K562 (cell line): ENCODE measurements around the gene TBC1D5. TPM values are rescaled to one million over a fixed set of nuclear protein-coding genes. Genes with fewer than 3 reads are reported as not detected.
A peak's percentile ranks its signal among the peaks of the same experiment; 100 is the strongest.

ENCODE experiments used
- ATAC-seq: fragments of 200-7000 bp; cut with Tn5 transposase; 3 replicates; pipeline ENCODE4 v1.9.1; 2020; ENCODE audit warnings: moderate library complexity
- BruUV-seq: library from RNA; stranded (reverse); fragments of 400-500 nt; replicated peaks from 2 replicates; lab custom pipeline; 2021; lab: Mats Ljungman, UMichigan
- CTCF ChIA-PET: fragments of 300-600 bp; formaldehyde crosslinking; extraction: SDS; loops from one replicate; lab custom pipeline; 2021; ENCODE audit warnings: low intra/inter-chr PET ratio; lab: Yijun Ruan, JAX
- POLR2A ChIA-PET: fragments of 300-600, 350-650 bp; sonication (Branson Sonifier 250); formaldehyde crosslinking; extraction: SDS; loops from one replicate; lab custom pipeline; 2021; ENCODE audit warnings: antibody characterized with exemption, inconsistent platforms; lab: Yijun Ruan, JAX
- DNase-seq, 4 experiments: peaks; one replicate each; pipeline versions ENCODE4 v3.0.0 to v3.0.0-alpha.2; 2011 to 2018; ENCODE audit warnings: low spot score in 3 of 4, mixed read lengths in 3 of 4; ENCODE audit errors: extremely low read depth in 1 of 4
- FAIRE-seq: peaks from 2 replicates; lab custom pipeline; 2011; peaks lifted over from hg19 to GRCh38; lab: Jason Lieb, UNC
- H2AFZ ChIP-seq: 2 replicates; pipeline ENCODE4 v1.6.0; 2011; ENCODE audit warnings: low read depth, low read length, control low read depth, inconsistent platforms
- H3K27ac ChIP-seq: fragments of 200-600 bp; 3 replicates; pipeline ENCODE4 v1.8.0; 2011; ENCODE audit warnings: low read depth, mild to moderate bottlenecking, control low read depth, inconsistent platforms, low read length, moderate library complexity, mixed read lengths; ENCODE audit errors: extremely low read depth
- H3K27me3 ChIP-seq, 2 experiments: fragments of 300-600 bp in 1 of 2; 2 replicates in 1 of 2; 3 replicates in 1 of 2; pipeline versions ENCODE4 v1.6.0 to v1.8.0; 2011; ENCODE audit warnings: inconsistent platforms in 2 of 2, low read length in 2 of 2, mild to moderate bottlenecking in 1 of 2, mixed read lengths in 1 of 2, moderate library complexity in 1 of 2; ENCODE audit not compliant: control insufficient read depth in 2 of 2, insufficient read depth in 2 of 2
- H3K36me3 ChIP-seq: fragments of 300-600 bp; 3 replicates; pipeline ENCODE4 v1.8.0; 2011; ENCODE audit warnings: mild to moderate bottlenecking, low read length, inconsistent platforms; ENCODE audit not compliant: control insufficient read depth, insufficient read depth
- H3K4me1 ChIP-seq, 2 experiments: fragments of 200-600 bp in 1 of 2; replicated peaks in 1 of 2; 2 replicates in 1 of 2; 3 replicates in 1 of 2; pipeline versions ENCODE4 v1.5.1 to v1.8.0; 2011; ENCODE audit warnings: inconsistent platforms in 2 of 2, low read length in 2 of 2, mild to moderate bottlenecking in 1 of 2, mixed read lengths in 1 of 2, moderate library complexity in 1 of 2; ENCODE audit not compliant: control insufficient read depth in 2 of 2, insufficient read depth in 2 of 2
- H3K4me2 ChIP-seq: 2 replicates; pipeline ENCODE4 v1.6.1; 2011; ENCODE audit warnings: low read length, control low read depth, inconsistent platforms, mixed read lengths; ENCODE audit not compliant: insufficient read depth
- H3K4me3 ChIP-seq: fragments of 200-600 bp; sonication (generic), shearing (Covaris generic); 2 replicates; pipeline ENCODE4 v1.5.1; 2016; ENCODE audit warnings: control low read depth, inconsistent platforms
- H3K79me2 ChIP-seq: fragments of 200-600 bp; 3 replicates; pipeline ENCODE4 v1.8.0; 2011; ENCODE audit warnings: low read length, inconsistent platforms; ENCODE audit not compliant: control insufficient read depth, insufficient read depth
- H3K9ac ChIP-seq, 2 experiments: 2 replicates each; pipeline versions ENCODE4 v1.6.0 to v1.6.1; 2011; ENCODE audit warnings: low read depth in 2 of 2, low read length in 2 of 2, control low read depth in 1 of 2, inconsistent platforms in 1 of 2, mild to moderate bottlenecking in 1 of 2, mixed read lengths in 1 of 2; ENCODE audit not compliant: insufficient read depth in 1 of 2
- H3K9me1 ChIP-seq: one replicate; pipeline ENCODE4 v1.6.0; 2011; ENCODE audit warnings: inconsistent platforms, mild to moderate bottlenecking, low read length, moderate library complexity; ENCODE audit not compliant: control insufficient read depth, insufficient read depth
- H3K9me3 ChIP-seq: replicated peaks from 2 replicates; pipeline ENCODE4 v1.5.1; 2011; ENCODE audit warnings: low read depth, low read length, inconsistent platforms; ENCODE audit not compliant: control insufficient read depth, insufficient read depth
- H4K20me1 ChIP-seq: replicated peaks from 2 replicates; pipeline ENCODE4 v1.6.1; 2011; ENCODE audit warnings: low read length, inconsistent platforms, mixed read lengths; ENCODE audit not compliant: control insufficient read depth, insufficient read depth
- CEBPB ChIP-seq: fragments of 450-650 bp; IDR thresholded peaks from 2 replicates; pipeline ENCODE4 v1.6.1; 2016; ENCODE audit warnings: missing genetic modification characterization, missing compliant biosample characterization
- CEBPG ChIP-seq, 3 experiments: fragments of 200-800 bp in 1 of 3; sonication (Bioruptor generic) in 1 of 3; sonication (generic) in 1 of 3; formaldehyde crosslinking in 1 of 3; IDR thresholded peaks in 2 of 3; conservative IDR thresholded peaks in 1 of 3; 2 replicates each; pipeline versions ENCODE4 v1.6.1 to v1.8.0; 2016 to 2022; ENCODE audit warnings: missing compliant biosample characterization in 2 of 3, missing genetic modification characterization in 2 of 3, mild to moderate bottlenecking in 1 of 3, missing genetic modification reagents in 1 of 3
- ELK1 ChIP-seq: sonication (generic); formaldehyde crosslinking; IDR thresholded peaks from 2 replicates; pipeline ENCODE4 v1.8.1; 2022; ENCODE audit warnings: missing genetic modification reagents
- HNRNPK ChIP-seq: fragments of 200-400 bp; formaldehyde crosslinking; IDR thresholded peaks from one replicate; pipeline ENCODE4 v1.6.1; 2018; ENCODE audit warnings: mild to moderate bottlenecking, low read depth, low read length; ENCODE audit not compliant: poor library complexity, severe bottlenecking
- JUN ChIP-seq, 2 experiments: sonication (generic) in 1 of 2; formaldehyde crosslinking in 1 of 2; IDR thresholded peaks; 2 replicates each; pipeline versions ENCODE4 v1.6.1 to v1.8.0; 2012 to 2022; ENCODE audit warnings: borderline replicate concordance in 2 of 2, mild to moderate bottlenecking in 2 of 2, improper control_type of control experiment in 1 of 2, low read depth in 1 of 2, low read length in 1 of 2, missing genetic modification reagents in 1 of 2
- ZNF586 ChIP-seq: fragments of 450-650 bp; formaldehyde crosslinking; conservative IDR thresholded peaks from 2 replicates; pipeline ENCODE4 v1.4.0; 2020; ENCODE audit warnings: mild to moderate bottlenecking, moderate library complexity
- ZNF766 ChIP-seq: fragments of 200-800 bp; sonication (Bioruptor generic); conservative IDR thresholded peaks from 2 replicates; pipeline ENCODE4 v1.6.1; 2016; ENCODE audit warnings: missing genetic modification characterization, missing compliant biosample characterization
- WGBS: fragments of 100-300 bp; shearing (Covaris generic); methylation state at CpG from one replicate; pipeline ENCODE4 v1.1.6; 2016; ENCODE audit warnings: low coverage, mixed read lengths; ENCODE audit not compliant: insufficient coverage; ENCODE audit errors: missing lambda C conversion rate; 5-methylcytosine and 5-hydroxymethylcytosine counted together
- in situ Hi-C: fragments of 300-500 bp; cut with MboI; formaldehyde crosslinking; loops from 4 replicates; pipeline ENCODE4 v1.15.0; 2018; ENCODE audit warnings: inconsistent platforms, mixed read lengths
- intact Hi-C: fragments of 100-400 bp; cut with micrococcal nuclease; formaldehyde crosslinking; loops from 2 replicates; pipeline ENCODE4 v1.14.2; 2022
- polyA plus RNA-seq, 8 experiments: library from polyadenylated mRNA; depleted of rRNA in 4 of 8; stranded (reverse) in 5 of 8; unstranded in 3 of 8; fragments of >200 nt; fragmentation: Nextera tagmentation in 2 of 8; fragmentation: Illumina TruSeq in 1 of 8; extraction: Ambion mirVana in 2 of 8; extraction: Trizol in 1 of 8; gene quantifications; 2 replicates each; pipeline versions ENCODE4 v1.2.1 to v1.2.3, GENCODE V29; 2011 to 2014; ENCODE audit warnings: inconsistent platforms in 1 of 8, missing spikeins in 1 of 8
- total RNA-seq, 7 experiments: library from RNA; depleted of rRNA in 6 of 7; stranded (reverse); fragments of >200 nt in 6 of 7; fragmentation: Illumina TruSeq in 2 of 7; extraction: Trizol in 2 of 7; gene quantifications; 2 replicates each; pipeline versions ENCODE4 v1.2.1 to v1.2.3, GENCODE V29; 2011 to 2021; ENCODE audit warnings: low replicate concordance in 1 of 7

TBC1D5 gene
- total and polyA plus RNA-seq, 9 of the 15 experiments (the other 6 are each of a cell fraction or from before 2014, with no cell fraction given): 2.9 to 38.1 (median 25.6) TPM

GRCh38 chr3:17116007-17116600, 626.3 kb downstream of the TBC1D5 start:
- no peak overlapping the region for H3K27ac ChIP-seq
- no peak overlapping the region for H3K9ac ChIP-seq
- no peaks in the 10 kb centered on the region for H4K20me1 ChIP-seq
- TF ChIP-seq JUN (IDR thresholded peaks at IDR 0.05; ENCODE audit: borderline replicate concordance, low read depth, low read length) (no peak), JUN (CRISPR knock-in tag; IDR thresholded peaks at IDR 0.05; ENCODE audit: borderline replicate concordance) (no peak), HNRNPK (no peak), ZNF766 (CRISPR knock-in tag) (no peak), ZNF586 (CRISPR knock-in tag) (no peak), CEBPB (tag) (peak; percentile 67), CEBPG (CRISPR knock-in tag; IDR thresholded peaks at IDR 0.05) (no peak), CEBPG (tag; conservative IDR thresholded peaks at IDR 0.05 in 1 of 2, IDR thresholded peaks at IDR 0.05 in 1 of 2) (peak in 1 of 2 experiments; percentile 52; a peak in 1 of 4 replicates), ELK1 (CRISPR knock-in tag) (no peak)
- H2AFZ ChIP-seq: no peak overlapping the region
- DNase-seq (no peak), ATAC-seq (no peak), FAIRE-seq (no peak)
- H3K36me3 ChIP-seq: no peaks in the 10 kb centered on the region
- no peaks in the 10 kb centered on the region for H3K9me1 ChIP-seq
- intact Hi-C loops: no loop called here
- ChIA-PET POLR2A (interaction anchor here (0.7 to 1.5 kb wide), 2 partner anchors 16 to 36 kb away, joined by 3 to 4 read pairs; no protein-coding TSS in a partner anchor), CTCF (no interaction called here)
- peaks cover 0 to 5% of the 10 kb centered on the region in 2 experiments; a peak in 3 of 5 replicates for H3K27me3 ChIP-seq
- no peaks in the 10 kb centered on the region for H3K9me3 ChIP-seq
- no peaks in the 10 kb centered on the region for H3K4me1 ChIP-seq
- H3K4me2 ChIP-seq: no peak overlapping the region
- no TSS peak for BruUV-seq
- no peak overlapping the region for H3K4me3 ChIP-seq
- 9% methylated on average over 8 of the region's 8 CpGs for WGBS
- H3K79me2 ChIP-seq: no peaks in the 10 kb centered on the region
- in situ Hi-C loops: no loop called here
